EL (cell line): ENCODE results near the gene KDM2A.
A peak's percentile ranks its signal among the peaks of the same experiment; 100 is the strongest.

Experiments
- DNase-seq: peaks from one replicate; pipeline ENCODE4 v3.0.0-alpha.2; 2016

Gene KDM2A

GRCh38 chr11:67287355-67288197 lies 168.5 kb downstream of the KDM2A start:
- DNase-seq, result no peak

- DNase-seq, result no peak
Observed at GRCh38 chr11:67288198-67288451, 169.1 kb downstream of the KDM2A start.

GRCh38 chr11:67288452-67289225 lies 169.6 kb downstream of the KDM2A start:
- peak; percentile 90 for DNase-seq

- DNase-seq, result no peak
Observed at GRCh38 chr11:67289226-67289650, 170.2 kb downstream of the KDM2A start, which contains the start of gene ANKRD13D. Gene ANKRD13D (plus strand): TSS chr11:67289303. CDS start chr11:67289461, 158 bp downstream.

GRCh38 chr11:67289651-67290479 lies 170.8 kb downstream of the KDM2A start:
- peak; percentile 42 for DNase-seq

GRCh38 chr11:67290801-67291200 lies 171.7 kb downstream of the KDM2A start:
- DNase-seq, result no peak

GRCh38 chr11:67291481-67292381 lies 172.7 kb downstream of the KDM2A start:
- no peak for DNase-seq

- no peak for DNase-seq
Observed at GRCh38 chr11:67292671-67293070, 173.6 kb downstream of the KDM2A start.

- peak; percentile 72 for DNase-seq
Observed at GRCh38 chr11:67293090-67293489, 174.0 kb downstream of the KDM2A start.

- DNase-seq, result no peak
Observed at GRCh38 chr11:67295846-67296245, 176.8 kb downstream of the KDM2A start.

GRCh38 chr11:67298786-67299185 lies 179.7 kb downstream of the KDM2A start:
- DNase-seq, result no peak

- DNase-seq, result no peak
Observed at GRCh38 chr11:67299471-67300191, 180.6 kb downstream of the KDM2A start.

- DNase-seq, result no peak
Observed at GRCh38 chr11:67300256-67300755, 181.2 kb downstream of the KDM2A start.

- DNase-seq, result no peak
Observed at GRCh38 chr11:67300756-67301312, 181.8 kb downstream of the KDM2A start.

GRCh38 chr11:67301313-67301921 lies 182.4 kb downstream of the KDM2A start:
- no peak for DNase-seq

GRCh38 chr11:67301951-67302516 lies 183.0 kb downstream of the KDM2A start:
- no peak for DNase-seq

GRCh38 chr11:67302571-67303131 lies 183.6 kb downstream of the KDM2A start:
- DNase-seq, result no peak

- DNase-seq, result peak; percentile 68
Observed at GRCh38 chr11:67303132-67303834, 184.2 kb downstream of the KDM2A start, which contains the start of gene SSH3. Gene SSH3 (plus strand): TSS chr11:67303530. CDS start chr11:67303626, 96 bp downstream.

GRCh38 chr11:67303835-67304411 lies 184.9 kb downstream of the KDM2A start:
- peak; percentile 33 for DNase-seq
